HL-60 (cell line): ENCODE results near the gene RAB1B.

Source experiments
- DNase-seq, 2 experiments: peaks; one replicate each; pipeline ENCODE4 v3.0.0-alpha.2; 2010 to 2020; ENCODE audit warnings: low read depth in 1 of 2, low spot score in 1 of 2
- H3K27ac ChIP-seq: fragments of 250-450 bp; sonication (Bioruptor Pico); replicated peaks from 2 replicates; pipeline ENCODE4 v1.5.1; 2020; ENCODE audit warnings: mild to moderate bottlenecking, moderate library complexity
- H3K27me3 ChIP-seq: fragments of 250-450 bp; sonication (Bioruptor Pico); 2 replicates; pipeline ENCODE4 v1.5.1; 2021; ENCODE audit warnings: mild to moderate bottlenecking, moderate library complexity; ENCODE audit not compliant: insufficient read depth, poor library complexity, severe bottlenecking
- H3K4me3 ChIP-seq: replicated peaks from 2 replicates; pipeline ENCODE4 v1.5.1; 2011; ENCODE audit warnings: mild to moderate bottlenecking, control low read depth, low read length; ENCODE audit not compliant: insufficient read depth
- CTCF ChIP-seq: IDR thresholded peaks from one replicate; pipeline ENCODE4 v1.5.1; 2011; ENCODE audit warnings: low read length, control low read depth, inconsistent platforms; ENCODE audit not compliant: insufficient read depth
- GABPA ChIP-seq: IDR thresholded peaks from 2 replicates; pipeline ENCODE4 v1.6.1; 2012; ENCODE audit warnings: low read depth
- POLR2AphosphoS5 ChIP-seq: IDR thresholded peaks from 2 replicates; pipeline ENCODE4 v1.6.1; 2012; ENCODE audit warnings: low read depth
- REST ChIP-seq: IDR thresholded peaks from 2 replicates; pipeline ENCODE4 v1.6.1; 2012; ENCODE audit warnings: low read depth; ENCODE audit not compliant: insufficient replicate concordance
- SPI1 ChIP-seq: IDR thresholded peaks from 2 replicates; pipeline ENCODE4 v1.6.1; 2012; ENCODE audit warnings: low read depth, mild to moderate bottlenecking, borderline replicate concordance

Gene RAB1B

GRCh38 chr11:66321606-66322005, 53.2 kb downstream of the RAB1B start:
- no peak overlapping the region for H3K27ac ChIP-seq
- DNase-seq = no peak
- no peaks in the 10 kb centered on the region for H3K27me3 ChIP-seq
- H3K4me3 ChIP-seq = no peak overlapping the region
- no peak for TF ChIP-seq GABPA
- TF ChIP-seq REST = no peak
- no peak for TF ChIP-seq CTCF
- TF ChIP-seq SPI1 = no peak
- TF ChIP-seq POLR2AphosphoS5 = no peak

GRCh38 chr11:66322732-66323427, 54.4 kb downstream of the RAB1B start:
- Histone ChIP-seq H3K27ac (no peak overlapping the region), H3K27me3 (no peaks in the 10 kb centered on the region), H3K4me3 (no peak overlapping the region)
- DNase-seq = no peak
- TF ChIP-seq REST = no peak
- TF ChIP-seq GABPA = no peak
- no peak for TF ChIP-seq SPI1

- H3K4me3 ChIP-seq = no peak overlapping the region
- no peak for DNase-seq
- no peak overlapping the region for H3K27ac ChIP-seq
- H3K27me3 ChIP-seq = no peaks in the 10 kb centered on the region
- no peak for TF ChIP-seq SPI1
- TF ChIP-seq GABPA = no peak
- no peak for TF ChIP-seq POLR2AphosphoS5
- TF ChIP-seq REST = no peak
- TF ChIP-seq CTCF = no peak
Measured at GRCh38 chr11:66323684-66324083, 55.2 kb downstream of the RAB1B start.
